Tongue (tissue), 2 donors: Measurements from ENCODE around the gene DKK2. TPM values are rescaled to one million over a fixed set of nuclear protein-coding genes. Genes with fewer than 3 reads are reported as not detected.

ENCODE experiments used
- DNase-seq: peaks from one replicate; pipeline ENCODE4 v3.0.0-alpha.2; 2015
- total RNA-seq: library from RNA; depleted of rRNA; stranded (reverse); fragments of >200 nt; gene quantifications from one replicate; pipeline ENCODE4 v1.2.3, GENCODE V29; 2014

DKK2 gene
- 21.2 TPM for total RNA-seq

- peak; percentile 53 for DNase-seq
These were observed at the start of gene DKK2 for GRCh38 chr4:107035819-107036583. DKK2 (minus strand) TSS chr4:107036313; CDS start chr4:107035591, 722 bp downstream.

- no peak for DNase-seq
These were observed 41.1 kb upstream of the DKK2 start for GRCh38 chr4:107077192-107077591.

GRCh38 chr4:107072836-107073736 lies 37.0 kb upstream of the DKK2 start:
- DNase-seq = no peak

- no peak for DNase-seq
These were observed 35.0 kb upstream of the DKK2 start for GRCh38 chr4:107071108-107071507.

GRCh38 chr4:107069049-107069448 lies 32.9 kb upstream of the DKK2 start:
- no peak for DNase-seq

- no peak for DNase-seq
These were observed 32.0 kb upstream of the DKK2 start for GRCh38 chr4:107068116-107068515.

- DNase-seq = no peak
These were observed 30.5 kb upstream of the DKK2 start for GRCh38 chr4:107066621-107067020.

- no peak for DNase-seq
These were observed 29.1 kb upstream of the DKK2 start for GRCh38 chr4:107065201-107065600.

- no peak for DNase-seq
These were observed 24.3 kb upstream of the DKK2 start for GRCh38 chr4:107060388-107060787.

- DNase-seq = no peak
These were observed 22.7 kb upstream of the DKK2 start for GRCh38 chr4:107058828-107059227.

- DNase-seq = no peak
These were observed 14.5 kb upstream of the DKK2 start for GRCh38 chr4:107050525-107051135.

GRCh38 chr4:107046261-107046660 lies 10.1 kb upstream of the DKK2 start:
- DNase-seq = no peak

GRCh38 chr4:107044170-107044569 lies 8.1 kb upstream of the DKK2 start:
- no peak for DNase-seq

- peak; percentile 71 for DNase-seq
These were observed 1.1 kb upstream of the DKK2 start for GRCh38 chr4:107037199-107037584.

- DNase-seq = no peak
These were observed 578 bp upstream of the DKK2 start for GRCh38 chr4:107036584-107037198.

- DNase-seq = peak; percentile 50
These were observed 906 bp downstream of the DKK2 start for GRCh38 chr4:107034996-107035818.

GRCh38 chr4:107034091-107034995 lies 1.8 kb downstream of the DKK2 start:
- DNase-seq = peak; percentile 79

- DNase-seq = no peak
These were observed 8.7 kb downstream of the DKK2 start for GRCh38 chr4:107027379-107027778.

GRCh38 chr4:107018344-107018735 lies 17.8 kb downstream of the DKK2 start:
- peak; percentile 1 for DNase-seq
